Activated CD4-positive, alpha-beta T cell treated with anti-CD3 and anti-CD28 coated beads, Interleukin-2, amount 50 U/mL, for 48 hours (primary cell): ENCODE data around the gene GATAD2B.
"Not testable (repeated sequence)": the region's sequence is repeated elsewhere in the genome, so short reads cannot be mapped to it uniquely, and the experiment has no call there.

ENCODE experiments used
- DNase-seq, 2 experiments: peaks; one replicate each; pipeline ENCODE4 v3.0.0-alpha.2; 2020

GATAD2B gene

DNA sequence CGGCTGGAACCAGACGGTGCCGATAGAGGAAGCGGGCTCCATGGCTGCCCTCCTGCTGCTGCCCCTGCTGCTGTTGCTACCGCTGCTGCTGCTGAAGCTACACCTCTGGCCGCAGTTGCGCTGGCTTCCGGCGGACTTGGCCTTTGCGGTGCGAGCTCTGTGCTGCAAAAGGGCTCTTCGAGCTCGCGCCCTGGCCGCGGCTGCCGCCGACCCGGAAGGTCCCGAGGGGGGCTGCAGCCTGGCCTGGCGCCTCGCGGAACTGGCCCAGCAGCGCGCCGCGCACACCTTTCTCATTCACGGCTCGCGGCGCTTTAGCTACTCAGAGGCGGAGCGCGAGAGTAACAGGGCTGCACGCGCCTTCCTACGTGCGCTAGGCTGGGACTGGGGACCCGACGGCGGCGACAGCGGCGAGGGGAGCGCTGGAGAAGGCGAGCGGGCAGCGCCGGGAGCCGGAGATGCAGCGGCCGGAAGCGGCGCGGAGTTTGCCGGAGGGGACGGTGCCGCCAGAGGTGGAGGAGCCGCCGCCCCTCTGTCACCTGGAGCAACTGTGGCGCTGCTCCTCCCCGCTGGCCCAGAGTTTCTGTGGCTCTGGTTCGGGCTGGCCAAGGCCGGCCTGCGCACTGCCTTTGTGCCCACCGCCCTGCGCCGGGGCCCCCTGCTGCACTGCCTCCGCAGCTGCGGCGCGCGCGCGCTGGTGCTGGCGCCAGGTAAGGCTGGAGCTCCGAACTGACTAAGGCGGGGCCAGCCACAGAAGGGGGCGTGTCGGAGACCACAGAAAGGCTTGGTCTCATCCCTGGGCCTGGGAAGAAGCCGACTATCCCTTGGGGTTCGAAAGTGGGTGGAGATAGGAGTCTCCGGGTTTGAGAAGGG is 147.1 kb downstream of the GATAD2B start:
- peak; percentile 69 to 77 for DNase-seq

GRCh38 chr1:153774780-153775457 is 147.9 kb downstream of the GATAD2B start, which contains the start of gene SLC27A3:
TSS of gene SLC27A3 (plus strand) at chr1:153775407. CDS start at chr1:153775498, 91 bp downstream.
- peak; percentile 44 to 50 for DNase-seq

GRCh38 chr1:153774026-153774595 is 148.7 kb downstream of the GATAD2B start:
- DNase-seq = no peak

GRCh38 chr1:153773096-153773921 is 149.5 kb downstream of the GATAD2B start:
- DNase-seq = no peak

- no peak for DNase-seq
These were observed 150.8 kb downstream of the GATAD2B start for GRCh38 chr1:153771841-153772593.

DNA sequence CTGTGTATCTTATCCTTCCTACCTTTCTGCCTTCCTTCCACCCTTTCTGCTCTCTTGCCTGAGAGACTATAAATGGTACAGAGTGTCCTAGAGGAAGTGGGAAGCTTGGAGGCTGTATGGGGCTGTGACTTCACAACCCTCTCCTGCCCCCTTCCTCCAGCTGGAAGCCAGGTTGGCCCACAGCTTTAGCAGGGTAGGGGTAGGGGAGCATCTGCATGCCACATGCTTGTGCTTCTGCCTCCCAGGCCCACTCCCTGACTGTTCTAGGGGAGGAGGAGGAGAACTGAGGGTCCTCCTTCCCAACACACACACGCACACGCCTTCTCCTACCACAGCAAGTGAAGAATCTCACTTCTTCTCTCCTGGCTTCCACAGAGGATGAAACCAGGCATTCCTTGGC is 151.5 kb downstream of the GATAD2B start:
- DNase-seq = no peak

GRCh38 chr1:153770797-153771196 is 152.0 kb downstream of the GATAD2B start:
- DNase-seq = no peak

DNA sequence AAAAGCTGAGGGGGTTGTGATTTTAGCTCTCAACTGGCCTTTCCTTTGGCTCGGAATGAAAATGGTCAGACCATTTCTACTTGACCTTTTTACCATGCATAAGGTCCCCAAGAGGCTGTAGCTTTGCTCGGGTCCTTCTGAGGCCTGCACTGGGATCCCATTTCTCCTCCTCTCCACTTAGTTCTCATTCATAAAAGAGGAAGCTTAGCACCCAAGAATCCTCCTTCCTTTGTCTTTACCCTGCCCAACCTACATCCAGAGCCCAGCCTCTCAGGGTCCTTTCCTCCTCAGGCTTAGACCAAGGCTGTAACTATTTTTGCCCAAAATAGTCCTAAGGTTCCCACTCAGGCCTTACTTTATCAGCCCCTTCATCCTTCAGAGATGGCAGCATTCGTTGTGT is 153.6 kb downstream of the GATAD2B start:
- DNase-seq = no peak

DNA sequence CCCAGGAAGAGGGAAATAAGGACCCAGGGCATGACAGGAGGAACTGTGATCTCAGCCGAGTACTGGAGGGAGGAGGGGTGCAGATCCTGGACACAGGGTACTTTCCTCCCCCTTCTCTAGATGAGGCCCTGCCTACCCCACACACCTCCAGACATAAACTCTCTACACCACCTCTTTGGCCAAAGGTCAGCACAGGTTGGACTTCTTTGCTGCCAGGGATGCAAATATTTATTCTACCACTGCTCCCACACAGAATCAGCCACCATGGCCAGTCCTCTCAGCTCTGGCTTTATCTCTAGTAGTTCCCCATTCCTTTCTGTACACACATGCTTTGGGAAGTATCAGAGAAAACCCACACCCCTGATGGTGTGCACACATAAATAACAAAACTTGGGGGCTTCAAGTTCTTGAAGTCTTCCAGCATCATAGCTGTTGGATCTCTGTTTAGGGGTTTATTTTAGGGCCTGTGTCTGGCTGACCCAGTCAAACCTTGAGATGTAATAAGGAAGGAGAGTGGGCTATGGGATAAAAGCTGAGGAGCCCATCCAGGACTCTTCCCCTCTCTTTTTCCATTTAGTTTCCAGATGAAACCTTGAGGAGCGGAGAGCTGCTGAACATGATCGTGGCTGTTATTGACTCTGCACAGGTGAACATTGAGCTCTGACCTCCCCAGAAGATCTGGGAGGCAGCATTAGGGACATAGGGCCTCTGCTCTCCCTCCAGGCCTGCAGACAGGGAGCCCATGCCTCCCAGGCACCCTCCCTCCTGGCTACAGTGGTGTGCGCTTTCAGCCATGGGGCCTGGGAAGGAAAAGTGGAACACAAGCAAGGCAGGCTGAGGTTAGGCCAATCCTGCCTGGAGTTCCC is 154.2 kb downstream of the GATAD2B start:
- no peak for DNase-seq

- DNase-seq = no peak
These were observed 155.3 kb downstream of the GATAD2B start for GRCh38 chr1:153767519-153767918.

GRCh38 chr1:153766663-153767062 is 156.1 kb downstream of the GATAD2B start:
- not testable (repeated sequence) for DNase-seq

- no peak for DNase-seq
These were observed 158.5 kb downstream of the GATAD2B start for GRCh38 chr1:153764310-153764709.

GRCh38 chr1:153763365-153764225 is 159.2 kb downstream of the GATAD2B start:
- DNase-seq = no peak

DNA sequence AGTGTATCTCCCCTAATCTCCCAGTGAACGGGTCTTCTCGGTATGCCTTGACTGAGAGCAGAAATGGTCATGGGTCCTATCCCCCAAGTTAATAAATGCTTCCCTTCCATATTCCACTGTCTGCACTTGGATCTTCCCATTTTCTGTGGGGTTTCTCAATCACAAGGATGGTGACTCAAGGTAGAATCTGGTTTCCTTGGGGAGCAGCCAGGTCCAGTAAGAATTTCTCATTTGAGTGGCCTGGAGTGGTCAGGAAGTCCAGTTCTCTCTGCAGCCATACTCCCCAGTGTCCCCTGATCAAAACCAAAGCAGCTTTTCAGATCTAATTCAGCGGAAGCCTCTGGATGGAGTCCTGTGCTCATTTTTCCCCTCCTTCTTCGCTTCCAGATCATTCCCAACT is 162.3 kb downstream of the GATAD2B start:
- DNase-seq = no peak
